ENCODE measurements around the gene ERCC6. TPM values are rescaled to one million over a fixed set of nuclear protein-coding genes. Genes with fewer than 3 reads are reported as not detected.
A peak's percentile ranks its signal among the peaks of the same experiment; 100 is the strongest.

Gene ERCC6
- total RNA-seq, 1 experiment from 2014 or later = 10.4 TPM

DNA sequence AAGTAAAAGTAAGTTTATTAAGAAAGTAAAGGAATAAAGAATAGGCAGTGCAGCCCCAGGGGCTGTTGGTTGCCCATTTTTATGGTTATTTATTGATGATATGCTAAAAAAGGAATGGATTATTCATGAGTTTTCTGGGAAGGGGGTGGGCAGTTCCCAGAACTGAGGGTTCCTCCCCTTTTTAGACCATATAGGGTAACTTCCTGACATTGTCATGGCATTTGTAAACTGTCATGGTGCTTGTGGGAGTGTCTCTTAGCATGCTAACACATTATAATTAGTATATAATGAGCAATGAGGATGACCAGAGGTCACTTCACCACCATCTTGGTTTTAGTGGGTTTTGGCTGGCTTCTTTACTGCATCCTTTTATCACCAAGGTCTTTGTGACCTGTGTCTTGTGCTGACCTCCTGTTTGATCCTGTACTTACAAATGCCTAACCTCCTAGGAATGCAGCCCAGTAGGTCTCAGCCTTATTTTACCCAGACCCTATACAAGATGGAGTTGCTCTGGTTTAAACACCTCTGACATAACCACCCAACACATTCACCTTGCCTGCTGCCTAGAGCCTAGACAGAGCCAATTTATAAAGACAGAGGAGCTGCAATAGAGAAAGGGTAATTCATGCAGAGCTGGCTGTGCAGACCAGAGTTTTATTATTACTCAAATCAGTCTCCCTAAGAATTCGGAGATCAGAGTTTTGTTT is 10.9 kb upstream of the ERCC6 start:
- DNase-seq (ENCODE audit: low read depth) = no peak

DNA sequence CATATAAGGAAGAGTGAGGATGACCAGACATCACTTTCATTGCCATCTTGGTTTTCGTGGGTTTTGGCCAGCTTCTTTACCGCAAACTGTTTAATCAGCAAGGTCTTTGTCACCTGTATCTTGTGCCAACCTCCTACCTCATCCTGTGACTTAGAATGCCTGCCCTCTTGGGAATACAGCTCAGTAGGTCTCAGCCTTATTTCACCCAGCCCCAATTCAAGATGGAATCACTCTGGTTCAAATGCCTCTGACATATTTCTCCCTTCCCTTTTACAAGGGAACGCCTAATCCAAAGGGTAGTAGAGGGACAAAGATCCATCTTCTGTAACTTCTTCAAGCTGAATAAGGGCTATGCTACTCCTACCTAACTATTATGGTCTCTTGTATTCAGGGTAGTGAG is 4.7 kb upstream of the ERCC6 start:
- no peak for DNase-seq (ENCODE audit: low read depth)

DNA sequence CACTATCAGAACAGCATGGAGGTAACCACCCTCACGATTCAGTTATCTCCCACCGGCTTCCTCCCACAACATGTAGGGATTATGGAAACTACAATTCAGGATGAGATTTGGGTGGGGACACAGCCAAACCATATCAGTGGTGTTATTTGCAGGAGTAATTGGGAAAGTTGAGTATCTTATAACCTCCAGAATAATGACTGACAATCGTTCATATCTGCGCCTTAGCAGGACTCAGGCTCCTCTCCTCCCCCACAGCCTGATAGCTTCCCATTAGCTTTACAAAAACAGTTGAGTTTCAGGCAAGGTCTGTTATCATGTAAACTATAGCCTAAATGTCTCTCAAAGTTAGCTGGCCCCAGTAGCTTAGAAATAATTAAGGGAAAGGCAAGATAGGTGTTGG is 3.4 kb upstream of the ERCC6 start:
- no peak for DNase-seq (ENCODE audit: low read depth)

DNA sequence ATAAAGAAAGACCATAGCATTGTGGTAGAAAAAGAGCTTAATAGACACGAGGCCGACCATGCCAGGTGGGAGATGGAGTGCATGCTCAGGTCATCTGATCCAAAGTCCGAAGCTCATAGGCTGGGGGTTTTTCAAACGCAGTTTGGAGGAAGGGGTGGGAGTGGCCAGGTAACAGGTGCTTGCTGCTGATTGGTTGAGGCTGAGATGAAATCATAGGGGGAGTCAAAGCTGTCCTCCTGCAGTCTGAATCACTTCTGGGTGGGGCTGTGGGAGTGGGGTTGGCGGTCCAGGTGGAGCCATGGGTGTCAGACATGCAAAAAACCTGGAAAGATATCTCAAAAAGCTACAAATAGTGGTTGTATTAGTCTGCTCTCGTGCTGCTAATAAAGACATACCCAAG is 2.8 kb upstream of the ERCC6 start:
- no peak for DNase-seq (ENCODE audit: low read depth)

- no peak for DNase-seq (ENCODE audit: low read depth)
These were observed 1.3 kb upstream of the ERCC6 start for GRCh38 chr10:49540056-49540797.

DNA sequence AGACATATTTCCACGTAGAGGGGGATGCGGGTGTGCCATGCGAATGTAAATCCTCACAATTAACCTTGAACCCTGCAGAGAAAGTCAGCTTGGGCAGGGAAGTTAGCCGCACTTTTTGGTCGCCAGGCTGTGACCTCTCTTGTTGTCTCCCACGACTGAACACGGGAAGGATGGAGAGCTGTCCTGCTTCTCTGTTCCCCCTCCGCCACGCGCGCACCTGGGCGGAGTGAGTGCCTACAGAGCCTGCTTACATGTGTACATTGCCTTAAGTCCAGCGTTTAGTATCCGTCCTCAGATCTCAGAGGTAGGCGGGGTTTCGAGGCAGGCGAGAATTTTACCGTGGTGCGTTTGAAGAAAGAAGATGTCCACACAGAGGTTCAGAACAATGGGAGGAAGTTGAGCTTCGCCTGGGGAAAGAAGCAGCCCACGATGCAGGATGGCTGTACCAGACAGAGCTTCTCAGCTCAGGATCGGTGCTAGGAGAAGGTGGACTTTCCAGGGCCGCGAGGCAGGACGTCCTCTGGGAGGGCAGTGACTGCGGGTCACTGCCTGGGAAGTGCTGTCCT is 482 bp upstream of the ERCC6 start:
- DNase-seq (ENCODE audit: low read depth) = peak; percentile 48

- DNase-seq (ENCODE audit: low read depth) = peak; percentile 85
These were observed 4.1 kb downstream of the ERCC6 start for GRCh38 chr10:49534670-49535381.

DNA sequence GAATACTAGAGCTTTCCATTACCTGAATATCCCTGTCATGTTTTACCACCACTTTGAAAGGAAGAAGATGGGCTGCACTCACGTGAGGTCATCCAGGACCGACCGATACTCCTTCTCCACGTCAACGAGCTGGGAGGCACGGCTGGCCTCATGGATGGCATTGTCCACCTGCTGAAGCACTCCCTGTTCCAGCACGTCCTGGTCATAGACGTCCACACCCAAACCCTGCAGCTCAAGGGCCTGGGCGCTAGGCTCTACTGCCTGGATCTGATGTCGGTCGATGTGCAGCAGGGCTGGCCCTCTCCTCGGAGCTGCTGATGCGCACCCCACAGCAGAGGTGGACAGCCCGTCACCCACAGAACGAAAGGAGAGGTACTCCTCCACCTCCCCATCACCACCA is 6.5 kb downstream of the ERCC6 start:
- DNase-seq (ENCODE audit: low read depth) = no peak

DNA sequence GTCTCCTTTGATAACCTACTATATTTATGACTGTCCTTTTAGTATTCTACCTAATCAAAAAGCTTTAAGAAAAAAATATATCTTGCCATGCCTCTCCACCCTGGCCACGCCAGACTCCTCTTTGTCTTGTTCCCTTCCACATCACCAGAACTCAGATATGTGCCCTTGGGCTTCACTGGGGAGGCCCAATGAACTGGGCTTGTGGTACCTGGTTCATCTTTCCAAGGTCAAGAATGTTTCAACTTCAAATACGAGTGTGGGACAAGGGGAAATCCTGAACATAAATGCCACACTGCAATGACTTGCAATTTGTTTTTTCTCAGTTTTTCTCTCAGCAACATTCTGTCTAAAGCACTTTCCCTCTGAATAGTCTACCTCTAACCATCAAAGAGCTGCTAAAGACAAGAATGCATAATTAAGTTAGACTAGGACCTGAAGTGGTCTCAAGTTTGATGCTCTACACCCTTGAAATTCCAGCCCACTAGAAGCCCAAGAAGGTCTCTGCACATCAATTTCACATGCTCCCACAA is 9.9 kb downstream of the ERCC6 start:
- no peak for DNase-seq (ENCODE audit: low read depth)

- no peak for DNase-seq (ENCODE audit: low read depth)
These were observed 11.1 kb downstream of the ERCC6 start for GRCh38 chr10:49527850-49528249.

- no peak for DNase-seq (ENCODE audit: low read depth)
These were observed 11.9 kb downstream of the ERCC6 start for GRCh38 chr10:49527061-49527460.

DNA sequence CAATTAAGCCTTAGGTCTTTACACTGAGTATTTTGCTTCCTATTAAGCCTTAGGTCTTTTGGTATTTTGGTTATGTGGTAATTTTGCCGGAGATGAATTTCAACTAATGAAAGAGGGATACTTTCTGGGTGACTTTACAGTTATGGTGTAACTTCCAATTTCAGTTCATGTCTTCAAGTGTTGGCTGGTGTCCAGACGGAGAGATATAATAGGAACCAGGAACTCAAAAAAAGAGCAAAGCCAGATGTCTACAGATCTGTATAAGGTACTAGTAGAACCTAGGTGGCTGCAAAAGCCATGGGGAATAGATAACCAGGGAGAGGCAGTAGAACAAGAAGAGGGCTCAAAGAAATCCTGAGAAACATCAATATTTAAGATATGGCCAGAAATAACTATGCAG is 12.3 kb downstream of the ERCC6 start:
- no peak for DNase-seq (ENCODE audit: low read depth)

GRCh38 chr10:49524496-49524895 is 14.4 kb downstream of the ERCC6 start:
- DNase-seq (ENCODE audit: low read depth) = no peak

DNA sequence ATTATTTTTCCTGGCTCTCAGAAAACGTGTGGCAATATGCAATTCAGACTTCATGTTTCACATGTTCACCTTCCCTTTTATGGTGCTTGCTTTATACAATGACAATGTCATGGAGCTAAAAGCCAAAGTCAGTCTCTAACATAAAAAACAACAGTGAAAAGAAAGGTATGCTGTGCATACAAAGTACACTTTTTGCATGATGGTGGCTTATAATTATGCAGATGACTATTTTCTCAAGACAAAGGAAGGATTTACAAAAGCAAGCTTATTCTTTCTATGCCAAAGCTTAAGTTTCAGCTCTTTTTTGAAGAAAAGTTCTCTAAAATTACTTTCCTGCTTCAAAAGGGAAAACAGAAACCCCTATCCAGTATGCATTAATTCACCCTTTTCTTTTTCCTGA is 15.6 kb downstream of the ERCC6 start:
- no peak for DNase-seq (ENCODE audit: low read depth)

- no peak for DNase-seq (ENCODE audit: low read depth)
These were observed 17.9 kb downstream of the ERCC6 start for GRCh38 chr10:49521062-49521461.

- DNase-seq (ENCODE audit: low read depth) = no peak
These were observed 18.7 kb downstream of the ERCC6 start for GRCh38 chr10:49520122-49520775.

- DNase-seq (ENCODE audit: low read depth) = no peak
These were observed 19.2 kb downstream of the ERCC6 start for GRCh38 chr10:49519717-49520116.

- DNase-seq (ENCODE audit: low read depth) = peak; percentile 53
These were observed 19.8 kb downstream of the ERCC6 start for GRCh38 chr10:49518982-49519578.

DNA sequence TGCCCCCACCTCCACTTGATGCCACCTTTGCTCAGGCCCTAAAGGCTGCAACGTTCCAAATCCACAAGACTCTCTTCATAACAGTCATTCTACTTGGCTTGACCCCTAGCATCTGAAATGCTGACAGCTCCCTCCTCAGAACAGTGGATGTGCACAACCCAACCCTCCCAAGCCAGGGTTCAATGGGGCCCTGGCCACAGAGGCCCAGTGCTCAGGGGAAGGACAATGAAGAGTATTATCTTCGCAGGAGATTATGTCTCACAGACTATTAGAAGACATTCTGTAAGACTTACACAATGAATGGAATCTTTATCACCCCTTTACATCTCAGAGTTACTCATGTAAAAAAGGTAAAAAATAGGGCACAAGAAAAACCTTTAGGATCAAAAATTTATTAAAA is 20.4 kb downstream of the ERCC6 start:
- DNase-seq (ENCODE audit: low read depth) = no peak

DNA sequence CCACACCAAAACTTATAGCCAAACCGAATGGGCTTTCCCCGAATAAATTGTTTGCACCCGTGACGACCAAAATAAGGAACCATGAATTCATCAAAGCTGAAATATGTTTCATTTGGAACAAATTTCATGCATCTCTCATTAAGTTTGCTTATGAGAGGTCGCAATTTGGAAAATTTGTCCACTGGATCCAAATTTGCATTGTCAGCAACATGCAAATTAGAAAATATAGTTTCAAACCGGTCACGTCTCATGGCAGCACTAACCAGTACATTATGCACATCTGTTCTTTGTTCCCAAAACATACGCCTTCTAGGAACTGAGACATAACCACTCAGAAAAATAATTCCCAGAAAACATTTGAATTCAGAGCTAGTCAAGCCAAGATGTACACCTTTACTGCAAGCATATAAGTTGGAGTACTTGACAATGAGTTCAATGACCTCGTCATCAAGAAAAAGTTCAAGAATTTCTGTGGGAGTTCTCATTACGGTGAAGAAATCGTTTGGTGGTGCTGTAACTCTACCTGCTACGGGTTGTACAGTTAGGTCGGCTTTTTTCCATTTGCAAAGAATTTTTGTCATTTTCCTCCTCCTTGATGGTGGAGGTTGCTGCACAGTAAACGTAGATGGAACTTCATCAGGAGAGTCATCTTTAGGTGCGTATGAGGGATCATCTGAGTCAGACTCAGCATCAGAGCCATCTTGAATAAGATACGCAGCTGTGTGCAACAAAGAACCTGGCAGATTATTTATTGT is 22.5 kb downstream of the ERCC6 start:
- DNase-seq (ENCODE audit: low read depth) = no peak
